MM.1S (cell line): ENCODE results near the gene NEK8.

ENCODE experiments used
- DNase-seq: peaks from one replicate; pipeline ENCODE4 v3.0.0-alpha.2; 2015
- H2AFZ ChIP-seq: fragments of 300-600 bp; sonication (generic); 2 replicates; pipeline ENCODE4 v1.6.0; 2016; ENCODE audit warnings: antibody characterized with exemption, low read length
- H3F3A ChIP-seq: fragments of 300-600 bp; sonication (generic); 2 replicates; pipeline ENCODE4 v1.6.1; 2016; ENCODE audit warnings: mild to moderate bottlenecking, antibody characterized with exemption, low read length, moderate library complexity, mixed read lengths; ENCODE audit not compliant: insufficient read depth
- H3K27ac ChIP-seq: fragments of 300-600 bp; sonication (generic); 2 replicates; pipeline ENCODE4 v1.5.1; 2016; ENCODE audit warnings: mild to moderate bottlenecking, low read length
- H3K27me3 ChIP-seq: fragments of 300-600 bp; sonication (generic); replicated peaks from 2 replicates; pipeline ENCODE4 v1.6.0; 2016; ENCODE audit warnings: low read length; ENCODE audit not compliant: insufficient read depth
- H3K36me3 ChIP-seq: fragments of 300-600 bp; sonication (generic); replicated peaks from 2 replicates; pipeline ENCODE4 v1.6.1; 2016; ENCODE audit warnings: mild to moderate bottlenecking, low read length, mixed read lengths; ENCODE audit not compliant: insufficient read depth
- H3K4me1 ChIP-seq: fragments of 300-600 bp; sonication (generic); 2 replicates; pipeline ENCODE4 v1.6.1; 2016; ENCODE audit warnings: low read length, mixed read lengths
- H3K4me2 ChIP-seq: fragments of 300-600 bp; sonication (generic); 2 replicates; pipeline ENCODE4 v1.6.0; 2016; ENCODE audit warnings: low read depth, low read length
- H3K4me3 ChIP-seq: fragments of 300-600 bp; sonication (generic); 2 replicates; pipeline ENCODE4 v1.5.1; 2016; ENCODE audit warnings: low read length, mixed read lengths
- H3K79me2 ChIP-seq: fragments of 300-600 bp; sonication (generic); 2 replicates; pipeline ENCODE4 v1.6.1; 2016; ENCODE audit warnings: mixed run types, low read length, mixed read lengths
- H3K9ac ChIP-seq: fragments of 300-600 bp; sonication (generic); 2 replicates; pipeline ENCODE4 v1.6.1; 2016; ENCODE audit warnings: low read length, mixed read lengths
- H3K9me2 ChIP-seq: fragments of 300-600 bp; sonication (generic); replicated peaks from 2 replicates; pipeline ENCODE4 v1.6.1; 2016; ENCODE audit warnings: mild to moderate bottlenecking, low read length, mixed read lengths; ENCODE audit not compliant: insufficient read depth
- H3K9me3 ChIP-seq: fragments of 300-600 bp; sonication (generic); replicated peaks from 2 replicates; pipeline ENCODE4 v1.6.1; 2016; ENCODE audit warnings: mild to moderate bottlenecking, low read length, mixed read lengths; ENCODE audit not compliant: insufficient read depth
- H4K20me1 ChIP-seq: fragments of 300-600 bp; sonication (generic); 2 replicates; pipeline ENCODE4 v1.6.1; 2016; ENCODE audit warnings: mild to moderate bottlenecking, low read length, moderate library complexity, mixed read lengths; ENCODE audit not compliant: insufficient read depth
- CTCF ChIP-seq: fragments of 300-600 bp; sonication (generic); IDR thresholded peaks from 2 replicates; pipeline ENCODE4 v1.5.1; 2016; ENCODE audit warnings: antibody characterized with exemption, low read length, mixed read lengths
- EZH2 ChIP-seq: fragments of 300-600 bp; sonication (generic); optimal IDR thresholded peaks from 2 replicates; pipeline ENCODE3; 2017; ENCODE audit warnings: low read depth, mild to moderate bottlenecking, antibody characterized with exemption, low read length, mixed read lengths
- EZH2phosphoT487 ChIP-seq: fragments of 300-600 bp; sonication (generic); IDR thresholded peaks from 2 replicates; pipeline ENCODE4 v1.6.1; 2018; ENCODE audit warnings: antibody characterized with exemption, low read length

NEK8 gene

GRCh38 chr17:28744104-28744971, 15.8 kb downstream of the NEK8 start:
- H3K27me3 ChIP-seq = no peaks in the 10 kb centered on the region
- peak overlapping the region; percentile 71 for H3K9ac ChIP-seq
- H3K9me2 ChIP-seq = no peaks in the 10 kb centered on the region
- no peaks in the 10 kb centered on the region for H4K20me1 ChIP-seq
- H3K79me2 ChIP-seq = peaks cover 38% of the 10 kb centered on the region
- no peak for TF ChIP-seq CTCF
- no peak for TF ChIP-seq EZH2
- TF ChIP-seq EZH2phosphoT487 = no peak
- no peaks in the 10 kb centered on the region for H3K9me3 ChIP-seq
- H3K4me2 ChIP-seq = peak overlapping the region; percentile 90; the same call in 1 of the 2 replicates
- peak; percentile 57 for DNase-seq
- H3K4me3 ChIP-seq = peak overlapping the region; percentile 74
- peak overlapping the region; percentile 30; the same call in 1 of the 2 replicates for H2AFZ ChIP-seq
- no peaks in the 10 kb centered on the region for H3K36me3 ChIP-seq
- H3F3A ChIP-seq = peaks cover 13% of the 10 kb centered on the region
- H3K4me1 ChIP-seq = peaks cover 18% of the 10 kb centered on the region
- H3K27ac ChIP-seq = peak overlapping the region; percentile 34; the same call in 1 of the 2 replicates

GRCh38 chr17:28744972-28745785, 16.6 kb downstream of the NEK8 start:
- Histone ChIP-seq H3K27me3 (no peaks in the 10 kb centered on the region), H3K79me2 (peaks cover 38% of the 10 kb centered on the region), H2AFZ (peak overlapping the region; percentile 14; the same call in 1 of the 2 replicates), H3K4me3 (peak overlapping the region; percentile 74), H3K9me2 (no peaks in the 10 kb centered on the region), H3F3A (peaks cover 13% of the 10 kb centered on the region), H4K20me1 (no peaks in the 10 kb centered on the region), H3K9me3 (no peaks in the 10 kb centered on the region), H3K4me2 (peak overlapping the region; percentile 90), H3K4me1 (peaks cover 18% of the 10 kb centered on the region), H3K36me3 (no peaks in the 10 kb centered on the region), H3K9ac (peak overlapping the region; percentile 71), H3K27ac (peak overlapping the region; percentile 34; the same call in 1 of the 2 replicates)
- peak; percentile 59 for DNase-seq
- TF ChIP-seq CTCF = no peak
- no peak for TF ChIP-seq EZH2
- TF ChIP-seq EZH2phosphoT487 = no peak

DNA sequence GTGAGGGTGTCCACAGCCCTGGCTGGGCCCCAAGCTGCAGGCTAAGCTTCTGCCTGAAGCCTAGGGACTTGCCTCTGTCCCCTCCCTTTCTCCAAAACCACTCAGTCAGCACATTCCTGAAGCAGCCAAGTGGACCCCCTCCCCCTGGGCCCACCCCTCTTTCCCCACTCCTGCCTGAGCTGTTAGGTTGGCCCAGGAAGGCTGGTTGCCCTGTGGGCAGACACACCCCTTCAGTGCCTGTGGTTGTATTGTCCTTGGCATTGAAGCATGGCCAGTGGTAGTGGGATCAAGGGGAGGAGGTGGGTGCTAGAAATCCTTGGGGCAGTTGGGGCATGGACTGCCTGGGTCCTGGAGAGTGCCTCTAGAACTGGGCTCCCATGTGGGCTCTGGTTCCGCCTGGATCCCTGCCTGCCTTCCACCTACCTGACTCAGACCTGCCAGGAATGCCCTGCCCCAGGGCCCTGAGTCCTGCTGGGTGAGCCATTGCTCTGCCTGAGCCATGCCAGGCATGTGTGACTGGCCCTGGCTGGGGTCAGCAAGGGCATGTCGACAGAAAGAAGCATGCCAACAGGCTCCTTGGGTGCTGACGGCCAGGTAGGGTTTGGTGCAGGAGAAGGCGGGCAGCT, 17.3 kb downstream of the NEK8 start:
- no peak for DNase-seq
- H3K9me3 ChIP-seq = no peaks in the 10 kb centered on the region
- H3K4me3 ChIP-seq = peak overlapping the region; percentile 74
- H3K27me3 ChIP-seq = no peaks in the 10 kb centered on the region
- peaks cover 15% of the 10 kb centered on the region for H3F3A ChIP-seq
- H3K27ac ChIP-seq = no peak overlapping the region
- H4K20me1 ChIP-seq = no peaks in the 10 kb centered on the region
- TF ChIP-seq EZH2 = no peak
- no peak for TF ChIP-seq CTCF
- TF ChIP-seq EZH2phosphoT487 = no peak
- peaks cover 17% of the 10 kb centered on the region for H3K4me1 ChIP-seq
- H3K9me2 ChIP-seq = no peaks in the 10 kb centered on the region
- H2AFZ ChIP-seq = no peak overlapping the region
- H3K4me2 ChIP-seq = peak overlapping the region; percentile 90
- H3K79me2 ChIP-seq = peaks cover 38% of the 10 kb centered on the region
- H3K9ac ChIP-seq = peak overlapping the region; percentile 71; the same call in 1 of the 2 replicates
- H3K36me3 ChIP-seq = no peaks in the 10 kb centered on the region
